Activated naive CD4-positive, alpha-beta T cell treated with anti-CD3 and anti-CD28 coated beads for 36 hours (primary cell): ENCODE measurements around the gene MS4A18. TPM values are rescaled to one million over a fixed set of nuclear protein-coding genes. Genes with fewer than 3 reads are reported as not detected.

Source experiments
- CTCF ChIA-PET: fragments of 350-600 bp; sonication (Branson Sonifier 250); formaldehyde crosslinking; loops from one replicate; lab custom pipeline; 2021; ENCODE audit warnings: antibody characterized with exemption; lab: Charles Lee
- DNase-seq: peaks from one replicate; pipeline ENCODE4 v3.0.0-alpha.2; 2020
- H3K27ac Mint-ChIP-seq: one replicate; pipeline ENCODE4 v1.8.0; 2021; ENCODE audit warnings: mild to moderate bottlenecking, mixed read lengths
- H3K27me3 Mint-ChIP-seq: one replicate; pipeline ENCODE4 v1.8.0; 2021; ENCODE audit warnings: low read depth, mixed read lengths
- H3K36me3 Mint-ChIP-seq: one replicate; pipeline ENCODE4 v1.8.0; 2021; ENCODE audit warnings: low read depth, mixed read lengths
- H3K4me1 Mint-ChIP-seq: one replicate; pipeline ENCODE4 v1.8.0; 2021; ENCODE audit warnings: low read depth, mixed read lengths
- H3K4me3 Mint-ChIP-seq: one replicate; pipeline ENCODE4 v1.8.0; 2021; ENCODE audit warnings: mild to moderate bottlenecking, moderate library complexity, mixed read lengths
- H3K9me3 Mint-ChIP-seq: one replicate; pipeline ENCODE4 v1.8.0; 2021; ENCODE audit warnings: mixed read lengths
- intact Hi-C: fragments of 100-400 bp; cut with micrococcal nuclease; formaldehyde crosslinking; loops from one replicate; pipeline ENCODE4 v1.15.1; 2023
- total RNA-seq, 2 experiments: library from RNA; stranded (reverse); gene quantifications; one replicate each; pipeline ENCODE4 v1.2.3, GENCODE V29; 2021

Gene MS4A18
- total RNA-seq, 2 experiments from 2014 or later, result not detected

DNA sequence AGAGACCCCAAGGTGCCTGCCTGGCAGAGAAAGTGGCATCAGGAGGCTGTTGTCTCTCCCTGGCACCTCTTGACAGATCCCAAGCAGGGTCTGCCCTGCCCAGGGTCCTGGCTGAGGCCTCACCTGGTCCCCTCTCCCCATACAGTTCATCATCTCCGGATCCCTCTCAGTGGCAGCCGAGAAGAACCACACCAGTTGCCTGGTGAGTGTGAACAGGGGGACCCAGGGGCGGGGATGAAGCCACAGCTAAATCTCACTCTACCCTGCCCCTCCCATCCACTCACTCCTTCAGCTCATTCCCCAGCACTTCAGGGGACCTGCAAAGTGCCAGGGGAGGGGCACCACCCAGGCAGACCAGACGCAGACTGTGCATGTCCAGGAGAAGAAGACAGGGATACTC lies 46.6 kb downstream of the MS4A18 start:
- H3K9me3 Mint-ChIP-seq, result no peaks in the 10 kb centered on the region
- intact Hi-C loops, result no loop called here
- CTCF ChIA-PET, result interaction anchor here (0.9 kb wide), 1 partner anchor 8 kb away, joined by 3 read pairs; no protein-coding TSS in a partner anchor
- no peak overlapping the region for H3K27ac Mint-ChIP-seq
- H3K4me1 Mint-ChIP-seq, result peaks cover 7% of the 10 kb centered on the region
- no peak for DNase-seq
- H3K4me3 Mint-ChIP-seq, result no peak overlapping the region
- H3K36me3 Mint-ChIP-seq, result no peaks in the 10 kb centered on the region
- peaks cover 6% of the 10 kb centered on the region for H3K27me3 Mint-ChIP-seq

DNA sequence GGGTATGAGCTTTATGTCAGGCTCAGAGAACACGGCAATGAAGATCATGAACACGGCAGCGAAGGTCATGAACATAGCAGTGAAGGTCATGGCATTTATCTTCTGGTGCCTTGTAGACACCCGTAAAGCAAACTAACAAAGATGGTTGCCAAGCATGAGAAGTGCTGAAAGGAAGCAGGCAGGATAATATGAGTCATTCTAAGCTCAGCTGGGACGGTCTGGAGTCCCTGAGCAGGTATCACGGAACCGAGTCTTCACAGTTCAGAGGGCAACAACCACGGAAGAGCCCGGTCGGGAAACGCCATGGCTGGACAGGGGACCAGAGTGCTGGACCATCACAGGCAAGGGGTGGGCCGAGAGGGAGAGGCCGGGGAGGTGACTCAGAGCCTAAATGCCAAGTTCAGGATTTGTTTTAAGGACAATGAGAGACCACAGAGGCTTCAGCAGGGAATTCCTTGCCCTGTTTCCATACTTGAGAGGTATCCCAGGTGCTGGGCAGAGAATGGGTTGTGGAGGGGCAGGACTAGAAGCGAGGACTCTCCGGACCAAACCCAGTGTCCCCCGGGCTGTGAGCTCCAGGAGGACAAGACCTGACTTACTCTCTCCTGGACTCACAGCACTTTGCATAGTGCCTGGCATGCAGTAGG lies 47.5 kb downstream of the MS4A18 start:
- H3K9me3 Mint-ChIP-seq, result no peaks in the 10 kb centered on the region
- peaks cover 7% of the 10 kb centered on the region for H3K4me1 Mint-ChIP-seq
- H3K36me3 Mint-ChIP-seq, result no peaks in the 10 kb centered on the region
- H3K27ac Mint-ChIP-seq, result no peak overlapping the region
- H3K27me3 Mint-ChIP-seq, result peaks cover 4% of the 10 kb centered on the region
- DNase-seq, result no peak
- H3K4me3 Mint-ChIP-seq, result no peak overlapping the region
- intact Hi-C loops, result no loop called here
- CTCF ChIA-PET, result interaction anchor here (0.6 to 1.4 kb wide), 5 partner anchors 8 to 253 kb away, joined by 3 to 6 read pairs (median 3); no protein-coding TSS in a partner anchor

DNA sequence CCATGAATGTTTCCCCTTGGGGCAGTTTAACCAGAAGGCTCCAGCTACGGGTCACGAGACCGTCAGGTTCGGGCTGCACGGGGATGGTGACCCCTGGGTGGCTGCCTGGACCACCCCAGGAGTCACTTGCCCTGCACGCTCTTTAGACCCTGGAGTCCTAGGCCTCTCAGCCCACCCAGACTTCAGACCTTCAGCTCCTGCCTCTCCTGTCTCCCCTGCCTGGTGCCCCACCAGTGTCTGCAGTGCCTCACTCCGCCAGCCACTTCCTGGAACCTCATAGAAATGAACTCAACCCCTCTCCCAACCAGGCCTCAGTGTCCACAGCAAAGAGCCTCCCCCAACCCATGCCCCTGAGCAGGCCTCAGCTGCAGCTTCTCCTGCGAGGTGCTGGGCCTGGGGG lies 48.1 kb downstream of the MS4A18 start:
- H3K36me3 Mint-ChIP-seq, result no peaks in the 10 kb centered on the region
- no peak overlapping the region for H3K27ac Mint-ChIP-seq
- CTCF ChIA-PET, result interaction anchor here (0.6 to 1.4 kb wide), 5 partner anchors 8 to 253 kb away, joined by 3 to 6 read pairs (median 3); no protein-coding TSS in a partner anchor
- intact Hi-C loops, result no loop called here
- peaks cover 2% of the 10 kb centered on the region for H3K27me3 Mint-ChIP-seq
- H3K4me3 Mint-ChIP-seq, result no peak overlapping the region
- no peaks in the 10 kb centered on the region for H3K9me3 Mint-ChIP-seq
- no peak for DNase-seq
- peaks cover 7% of the 10 kb centered on the region for H3K4me1 Mint-ChIP-seq

DNA sequence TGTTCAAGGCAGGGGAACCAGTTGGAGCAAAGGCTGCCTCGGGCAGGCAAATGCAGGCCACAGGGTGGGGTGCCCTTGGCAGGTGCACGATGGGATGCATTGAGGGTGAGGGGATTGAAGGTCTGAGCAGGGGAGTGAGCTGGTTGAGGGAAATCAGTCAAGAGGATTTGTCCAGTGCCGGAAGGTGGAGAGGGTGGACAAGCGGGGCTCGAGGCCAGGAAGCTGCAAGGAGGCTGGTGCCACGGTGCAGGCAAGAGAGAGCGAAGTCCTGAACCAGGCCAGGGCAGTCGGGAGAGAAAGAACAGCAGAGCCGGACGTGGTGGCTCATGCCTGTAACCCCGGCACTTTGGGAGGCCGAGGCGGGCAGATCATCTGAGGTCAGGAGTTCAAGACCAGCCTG lies 50.2 kb downstream of the MS4A18 start:
- Mint-ChIP-seq H3K27ac (no peak overlapping the region), H3K4me1 (peaks cover 7% of the 10 kb centered on the region), H3K9me3 (no peaks in the 10 kb centered on the region), H3K4me3 (no peak overlapping the region), H3K36me3 (no peaks in the 10 kb centered on the region), H3K27me3 (no peaks in the 10 kb centered on the region)
- intact Hi-C loops, result loop anchor here (1.0 to 5.0 kb wide), 7 partner anchors 58 to 618 kb away; partner anchors contain the start of gene TMEM216
- CTCF ChIA-PET, result interaction anchor here (0.8 to 4.5 kb wide), 15 partner anchors 10 to 129 kb away, joined by 3 to 33 read pairs (median 5); no protein-coding TSS in a partner anchor
- DNase-seq, result no peak

DNA sequence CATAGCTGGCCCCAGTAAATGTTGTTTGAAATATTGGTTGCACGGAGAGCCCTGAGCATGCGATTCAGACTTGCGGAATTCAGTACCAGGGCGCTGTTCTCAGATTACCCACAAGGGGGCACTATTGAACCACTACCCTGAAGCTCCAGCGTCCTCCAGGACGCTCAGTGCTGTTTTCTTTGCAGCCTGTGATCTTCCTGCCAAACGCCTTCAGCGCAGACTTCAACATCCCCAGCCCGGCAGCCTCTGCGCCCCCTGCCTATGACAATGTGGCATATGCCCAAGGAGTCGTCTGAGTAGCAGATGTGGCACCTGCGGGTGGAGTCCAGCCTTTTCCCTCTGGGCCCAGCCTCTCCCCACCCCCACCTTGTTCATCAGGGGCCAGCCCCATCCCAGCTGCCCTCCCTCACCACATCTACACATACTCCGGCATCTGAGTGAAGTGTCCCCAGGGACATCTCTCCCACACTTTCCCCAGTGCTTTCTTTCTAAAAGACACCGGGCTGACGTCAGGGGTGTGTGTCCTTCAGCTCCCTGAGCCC lies 51.0 kb downstream of the MS4A18 start:
- Mint-ChIP-seq H3K4me1 (peaks cover 7% of the 10 kb centered on the region), H3K4me3 (no peak overlapping the region), H3K27ac (no peak overlapping the region), H3K36me3 (no peaks in the 10 kb centered on the region), H3K9me3 (no peaks in the 10 kb centered on the region), H3K27me3 (no peaks in the 10 kb centered on the region)
- CTCF ChIA-PET, result interaction anchor here (0.5 to 4.5 kb wide), 22 partner anchors 8 to 1374 kb away, joined by 3 to 33 read pairs (median 4); partner anchors contain the start of gene MS4A15
- intact Hi-C loops, result loop anchor here (1.0 to 5.0 kb wide), 7 partner anchors 57 to 617 kb away; partner anchors contain the start of gene TMEM216
- DNase-seq, result peak; percentile 93

DNA sequence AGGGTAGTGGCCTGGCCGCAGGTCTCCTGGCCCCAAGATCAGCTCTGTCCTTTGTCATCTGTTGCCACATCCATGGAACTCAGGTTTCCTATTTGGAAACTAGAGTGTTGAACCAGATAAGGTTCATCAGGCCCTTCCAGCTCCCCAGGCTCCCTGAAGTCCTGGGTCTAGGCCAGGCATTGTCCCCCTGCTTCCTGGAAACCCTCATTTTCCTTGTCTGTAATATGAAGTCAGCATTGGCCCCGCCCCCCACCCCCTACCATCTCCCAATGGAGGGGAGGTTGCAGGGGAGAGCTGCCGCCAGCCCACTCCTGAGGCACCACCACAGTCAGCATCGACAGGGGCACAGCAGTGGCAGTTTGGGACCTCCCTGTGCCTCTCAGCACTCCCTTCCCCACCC lies 51.6 kb downstream of the MS4A18 start:
- H3K4me3 Mint-ChIP-seq, result no peak overlapping the region
- no peaks in the 10 kb centered on the region for H3K36me3 Mint-ChIP-seq
- H3K9me3 Mint-ChIP-seq, result no peaks in the 10 kb centered on the region
- no peak for DNase-seq
- no peaks in the 10 kb centered on the region for H3K27me3 Mint-ChIP-seq
- H3K27ac Mint-ChIP-seq, result no peak overlapping the region
- intact Hi-C loops, result loop anchor here (5.0 kb wide), 1 partner anchor 56 kb away; no protein-coding TSS in a partner anchor
- H3K4me1 Mint-ChIP-seq, result peaks cover 7% of the 10 kb centered on the region
- CTCF ChIA-PET, result interaction anchor here (0.7 to 4.5 kb wide), 16 partner anchors 9 to 414 kb away, joined by 3 to 33 read pairs (median 5); partner anchors contain the start of gene MS4A15

DNA sequence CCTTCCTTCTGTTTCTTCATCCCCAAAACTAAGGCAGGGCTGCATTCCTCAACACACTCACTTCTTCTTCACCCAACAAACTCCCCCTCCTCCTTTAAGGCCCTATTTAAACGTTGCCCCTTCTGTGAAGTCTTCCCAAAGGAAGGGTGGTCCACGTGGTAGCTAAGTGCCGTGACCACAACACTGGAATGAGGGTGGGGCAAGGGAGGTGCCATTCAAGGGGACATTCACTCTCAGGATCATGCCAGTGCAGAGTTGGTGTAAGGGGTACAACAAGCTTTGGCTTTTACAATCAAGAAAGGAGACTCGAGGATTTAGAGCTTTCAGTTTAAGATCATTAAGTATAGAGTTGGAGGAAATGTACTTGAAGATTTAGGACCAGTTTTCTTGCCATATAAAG lies 52.6 kb downstream of the MS4A18 start:
- no peak for DNase-seq
- Mint-ChIP-seq H3K36me3 (no peaks in the 10 kb centered on the region), H3K9me3 (no peaks in the 10 kb centered on the region), H3K27me3 (no peaks in the 10 kb centered on the region), H3K4me3 (no peak overlapping the region), H3K27ac (no peak overlapping the region), H3K4me1 (peaks cover 7% of the 10 kb centered on the region)
- CTCF ChIA-PET, result interaction anchor here (0.6 to 4.5 kb wide), 7 partner anchors 10 to 859 kb away, joined by 3 to 33 read pairs (median 5); no protein-coding TSS in a partner anchor
- intact Hi-C loops, result loop anchor here (5.0 kb wide), 1 partner anchor 55 kb away; no protein-coding TSS in a partner anchor

DNA sequence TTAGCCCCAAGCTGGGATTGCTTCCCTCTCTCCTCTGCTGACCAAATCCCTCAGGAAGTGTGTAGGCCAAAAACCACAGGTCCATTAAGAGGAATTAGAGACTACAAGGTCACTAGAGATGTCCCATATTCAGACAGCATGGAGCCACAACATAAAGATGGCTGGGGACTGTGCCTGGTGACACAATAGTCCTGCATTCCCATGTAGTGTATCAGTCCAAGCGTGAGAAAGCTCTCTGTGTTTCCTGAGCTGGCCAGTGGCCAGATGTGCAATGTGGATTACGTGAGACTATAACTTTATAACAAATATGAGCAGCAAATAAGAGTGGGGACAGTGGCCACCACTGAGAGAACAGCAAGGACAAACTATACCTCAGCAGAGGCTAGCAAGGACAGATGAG lies 53.1 kb downstream of the MS4A18 start:
- no peaks in the 10 kb centered on the region for H3K9me3 Mint-ChIP-seq
- DNase-seq, result no peak
- intact Hi-C loops, result loop anchor here (5.0 kb wide), 1 partner anchor 55 kb away; no protein-coding TSS in a partner anchor
- H3K27me3 Mint-ChIP-seq, result no peaks in the 10 kb centered on the region
- peaks cover 7% of the 10 kb centered on the region for H3K4me1 Mint-ChIP-seq
- no peak overlapping the region for H3K27ac Mint-ChIP-seq
- no peaks in the 10 kb centered on the region for H3K36me3 Mint-ChIP-seq
- CTCF ChIA-PET, result interaction anchor here (0.6 to 4.5 kb wide), 6 partner anchors 11 to 859 kb away, joined by 3 to 20 read pairs (median 6); no protein-coding TSS in a partner anchor
- H3K4me3 Mint-ChIP-seq, result no peak overlapping the region

DNA sequence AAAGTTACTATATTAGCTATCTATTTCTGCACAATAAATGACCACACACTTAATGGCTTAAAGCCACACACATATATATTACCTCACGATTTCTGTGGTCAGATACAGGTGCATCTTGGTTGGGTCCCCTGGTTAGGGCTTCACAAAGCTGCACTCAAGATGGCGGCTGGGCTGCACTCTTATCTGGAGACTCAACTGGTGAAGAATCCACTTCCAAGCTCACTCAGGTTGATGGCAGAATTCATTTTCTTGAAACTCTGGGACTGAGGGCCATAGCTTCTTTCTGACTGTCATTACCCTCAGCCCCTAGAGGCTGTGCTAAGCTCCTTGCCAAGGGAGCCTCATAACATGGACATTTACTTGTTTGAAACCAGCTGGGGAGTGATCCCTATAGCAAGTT lies 55.5 kb downstream of the MS4A18 start:
- H3K4me1 Mint-ChIP-seq, result peaks cover 5% of the 10 kb centered on the region
- no peaks in the 10 kb centered on the region for H3K36me3 Mint-ChIP-seq
- H3K9me3 Mint-ChIP-seq, result no peaks in the 10 kb centered on the region
- no peak overlapping the region for H3K27ac Mint-ChIP-seq
- no peaks in the 10 kb centered on the region for H3K27me3 Mint-ChIP-seq
- H3K4me3 Mint-ChIP-seq, result no peak overlapping the region
- DNase-seq, result no peak
- CTCF ChIA-PET, result interaction anchor here (1.2 to 2.1 kb wide), 3 partner anchors 16 to 119 kb away, joined by 3 to 9 read pairs (median 5); no protein-coding TSS in a partner anchor
- intact Hi-C loops, result no loop called here

DNA sequence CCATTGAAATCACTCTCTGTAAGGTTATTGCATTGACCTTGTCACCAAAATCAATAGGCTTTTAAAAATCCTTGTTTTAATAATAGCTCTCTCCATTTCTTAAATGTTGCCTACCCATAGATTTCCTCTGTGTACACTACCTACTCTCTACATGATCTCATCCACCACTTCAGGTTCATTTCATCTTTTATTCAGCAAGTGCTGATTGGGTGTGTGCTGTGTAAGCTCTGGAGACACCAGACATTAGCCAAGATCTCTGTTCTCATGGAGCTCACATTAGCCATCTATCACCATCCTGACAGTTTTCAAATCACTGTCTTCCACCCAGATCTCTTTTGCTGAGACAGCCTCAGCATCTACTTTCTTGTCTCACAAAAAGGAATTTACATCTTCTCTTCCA lies 56.3 kb downstream of the MS4A18 start:
- Mint-ChIP-seq H3K9me3 (no peaks in the 10 kb centered on the region), H3K36me3 (no peaks in the 10 kb centered on the region), H3K27me3 (no peaks in the 10 kb centered on the region), H3K4me1 (no peaks in the 10 kb centered on the region), H3K27ac (no peak overlapping the region), H3K4me3 (no peak overlapping the region)
- CTCF ChIA-PET, result interaction anchor here (1.2 to 1.6 kb wide), 3 partner anchors 107 to 407 kb away, joined by 3 to 5 read pairs (median 3); no protein-coding TSS in a partner anchor
- intact Hi-C loops, result no loop called here
- DNase-seq, result no peak

DNA sequence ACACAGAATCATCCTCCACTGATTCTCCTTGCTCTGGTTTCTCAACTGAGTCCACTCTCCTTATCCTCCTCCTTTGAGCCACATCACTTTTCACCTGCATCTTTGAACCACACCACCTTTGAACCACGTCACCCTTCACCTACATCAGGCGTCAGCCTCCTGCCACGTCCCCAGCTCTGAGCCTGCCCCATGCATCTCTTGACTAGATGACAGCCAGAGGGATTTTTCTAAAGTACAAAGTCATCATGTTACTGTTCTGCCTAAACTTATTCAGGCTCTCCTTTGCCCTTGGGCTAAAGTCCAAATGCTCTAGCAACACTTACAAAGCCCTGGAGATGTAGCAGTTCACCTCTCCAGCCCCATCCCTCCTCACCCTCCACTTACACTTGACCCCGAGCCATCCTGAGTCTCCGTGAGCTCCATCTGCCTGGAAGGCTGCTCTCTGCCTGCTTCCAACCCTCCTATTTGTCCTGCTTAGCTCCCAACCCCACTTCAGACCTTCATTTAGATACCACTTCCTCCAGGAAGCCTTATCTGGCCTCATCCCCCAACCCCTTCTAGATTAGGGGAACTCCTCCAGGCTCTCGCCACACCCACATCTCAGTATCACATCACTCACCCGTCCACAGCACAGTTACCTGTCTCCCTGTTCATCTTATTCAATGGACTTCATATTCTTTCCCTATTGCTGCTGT lies 56.9 kb downstream of the MS4A18 start:
- intact Hi-C loops, result no loop called here
- H3K9me3 Mint-ChIP-seq, result no peaks in the 10 kb centered on the region
- no peak for DNase-seq
- H3K36me3 Mint-ChIP-seq, result no peaks in the 10 kb centered on the region
- no peaks in the 10 kb centered on the region for H3K4me1 Mint-ChIP-seq
- H3K27ac Mint-ChIP-seq, result no peak overlapping the region
- CTCF ChIA-PET, result interaction anchor here (0.8 to 1.6 kb wide), 5 partner anchors 106 to 654 kb away, joined by 3 to 5 read pairs (median 3); no protein-coding TSS in a partner anchor
- no peaks in the 10 kb centered on the region for H3K27me3 Mint-ChIP-seq
- no peak overlapping the region for H3K4me3 Mint-ChIP-seq

DNA sequence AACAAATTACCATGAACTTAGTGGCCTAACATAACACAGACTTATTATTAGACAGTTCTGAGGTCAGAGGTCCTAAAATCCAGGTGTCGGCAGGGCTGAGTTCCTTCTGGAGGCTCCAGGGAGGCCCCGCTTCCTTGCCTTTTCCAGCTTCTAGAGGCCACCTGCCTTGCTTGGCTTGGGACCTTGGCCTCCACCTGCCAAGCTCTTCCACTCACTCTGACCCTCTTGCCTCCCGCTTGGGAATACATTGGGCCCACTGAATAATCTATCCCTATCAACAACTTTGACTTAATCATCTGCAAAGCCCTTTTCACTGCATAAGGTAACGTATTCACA lies 57.4 kb downstream of the MS4A18 start:
- Mint-ChIP-seq H3K36me3 (no peaks in the 10 kb centered on the region), H3K4me3 (no peak overlapping the region), H3K27me3 (no peaks in the 10 kb centered on the region), H3K27ac (no peak overlapping the region), H3K9me3 (no peaks in the 10 kb centered on the region), H3K4me1 (no peaks in the 10 kb centered on the region)
- no peak for DNase-seq
- CTCF ChIA-PET, result interaction anchor here (0.8 to 1.3 kb wide), 3 partner anchors 406 to 654 kb away, joined by 3 read pairs; no protein-coding TSS in a partner anchor
- intact Hi-C loops, result no loop called here
